OCI-LY7 (cell line): ENCODE results near the gene NPIPB9.
"Not testable (repeated sequence)": the region's sequence is repeated elsewhere in the genome, so short reads cannot be mapped to it uniquely, and the experiment has no call there.

ENCODE experiments used
- EZH2phosphoT487 ChIP-seq: fragments of 200-600 bp; sonication (generic); IDR thresholded peaks from 2 replicates; pipeline ENCODE4 v1.6.1; 2018; ENCODE audit warnings: low read depth, borderline replicate concordance, mild to moderate bottlenecking, mixed run types, antibody characterized with exemption, low read length, moderate library complexity, mixed read lengths
- TF ChIP-seq, protein P1 (sequence below): fragments of 200-600 bp; sonication (generic); conservative IDR thresholded peaks from 2 replicates; pipeline ENCODE4 v1.5.1; 2014; ENCODE audit warnings: mild to moderate bottlenecking, antibody characterized with exemption, low read length, moderate library complexity, mixed read lengths

DNA sequence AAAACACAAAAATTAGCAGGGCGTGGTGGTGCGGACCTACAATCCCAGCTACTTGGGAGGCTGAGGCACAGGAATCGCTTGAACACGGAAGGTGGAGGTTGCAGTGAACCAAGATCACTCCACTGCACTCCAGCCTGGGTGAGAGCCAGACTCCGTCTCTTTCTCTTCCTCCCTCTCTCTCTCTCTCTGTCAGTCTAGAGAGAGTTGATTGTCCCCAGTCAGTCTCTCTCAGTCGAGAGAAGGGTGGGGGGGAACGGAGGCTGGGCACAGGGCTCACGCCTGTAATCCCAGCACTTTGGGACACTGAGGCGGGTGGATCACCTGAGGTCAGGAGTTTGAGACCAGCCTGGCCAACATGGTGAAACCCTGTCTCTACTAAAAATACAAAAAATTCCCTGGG, 10.3 kb upstream of the NPIPB9 start:
- TF ChIP-seq, protein P1, sequence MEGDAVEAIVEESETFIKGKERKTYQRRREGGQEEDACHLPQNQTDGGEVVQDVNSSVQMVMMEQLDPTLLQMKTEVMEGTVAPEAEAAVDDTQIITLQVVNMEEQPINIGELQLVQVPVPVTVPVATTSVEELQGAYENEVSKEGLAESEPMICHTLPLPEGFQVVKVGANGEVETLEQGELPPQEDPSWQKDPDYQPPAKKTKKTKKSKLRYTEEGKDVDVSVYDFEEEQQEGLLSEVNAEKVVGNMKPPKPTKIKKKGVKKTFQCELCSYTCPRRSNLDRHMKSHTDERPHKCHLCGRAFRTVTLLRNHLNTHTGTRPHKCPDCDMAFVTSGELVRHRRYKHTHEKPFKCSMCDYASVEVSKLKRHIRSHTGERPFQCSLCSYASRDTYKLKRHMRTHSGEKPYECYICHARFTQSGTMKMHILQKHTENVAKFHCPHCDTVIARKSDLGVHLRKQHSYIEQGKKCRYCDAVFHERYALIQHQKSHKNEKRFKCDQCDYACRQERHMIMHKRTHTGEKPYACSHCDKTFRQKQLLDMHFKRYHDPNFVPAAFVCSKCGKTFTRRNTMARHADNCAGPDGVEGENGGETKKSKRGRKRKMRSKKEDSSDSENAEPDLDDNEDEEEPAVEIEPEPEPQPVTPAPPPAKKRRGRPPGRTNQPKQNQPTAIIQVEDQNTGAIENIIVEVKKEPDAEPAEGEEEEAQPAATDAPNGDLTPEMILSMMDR: not testable (repeated sequence)
- TF ChIP-seq EZH2phosphoT487: not testable (repeated sequence)
